Activated T-helper 9 cell treated with anti-CD3 and anti-CD28 coated beads, Interleukin-2, amount 50 U/mL, for 16 hours (primary cell): ENCODE results near the gene SETD1B.
"Not testable (repeated sequence)": the region's sequence is repeated elsewhere in the genome, so short reads cannot be mapped to it uniquely, and the experiment has no call there.

ENCODE experiments used
- DNase-seq: peaks from one replicate; pipeline ENCODE4 v3.0.0-alpha.2; 2020; ENCODE audit warnings: low read depth

Gene SETD1B

DNA sequence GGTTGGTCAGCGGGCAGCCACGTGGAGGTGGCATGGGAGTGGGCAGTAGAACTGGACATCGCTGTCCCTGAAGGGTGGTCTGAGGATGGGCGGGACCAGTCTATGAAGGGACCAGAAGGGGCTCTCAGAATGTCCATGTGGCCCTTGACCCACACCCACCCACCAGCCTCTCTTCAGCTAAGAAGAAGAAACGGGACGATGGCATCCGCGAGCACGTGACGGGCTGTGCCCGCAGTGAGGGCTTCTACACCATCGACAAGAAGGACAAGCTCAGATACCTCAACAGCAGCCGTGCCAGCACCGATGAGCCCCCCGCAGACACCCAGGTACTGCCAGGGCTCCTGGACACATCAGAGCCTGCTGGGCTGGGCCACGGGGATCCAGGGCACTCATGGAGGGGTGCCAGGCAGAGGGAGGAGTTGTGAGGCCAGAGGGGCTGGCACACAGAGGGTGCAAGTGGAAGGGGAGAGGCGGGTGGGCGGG, 21.3 kb downstream of the SETD1B start:
- DNase-seq: no peak

DNA sequence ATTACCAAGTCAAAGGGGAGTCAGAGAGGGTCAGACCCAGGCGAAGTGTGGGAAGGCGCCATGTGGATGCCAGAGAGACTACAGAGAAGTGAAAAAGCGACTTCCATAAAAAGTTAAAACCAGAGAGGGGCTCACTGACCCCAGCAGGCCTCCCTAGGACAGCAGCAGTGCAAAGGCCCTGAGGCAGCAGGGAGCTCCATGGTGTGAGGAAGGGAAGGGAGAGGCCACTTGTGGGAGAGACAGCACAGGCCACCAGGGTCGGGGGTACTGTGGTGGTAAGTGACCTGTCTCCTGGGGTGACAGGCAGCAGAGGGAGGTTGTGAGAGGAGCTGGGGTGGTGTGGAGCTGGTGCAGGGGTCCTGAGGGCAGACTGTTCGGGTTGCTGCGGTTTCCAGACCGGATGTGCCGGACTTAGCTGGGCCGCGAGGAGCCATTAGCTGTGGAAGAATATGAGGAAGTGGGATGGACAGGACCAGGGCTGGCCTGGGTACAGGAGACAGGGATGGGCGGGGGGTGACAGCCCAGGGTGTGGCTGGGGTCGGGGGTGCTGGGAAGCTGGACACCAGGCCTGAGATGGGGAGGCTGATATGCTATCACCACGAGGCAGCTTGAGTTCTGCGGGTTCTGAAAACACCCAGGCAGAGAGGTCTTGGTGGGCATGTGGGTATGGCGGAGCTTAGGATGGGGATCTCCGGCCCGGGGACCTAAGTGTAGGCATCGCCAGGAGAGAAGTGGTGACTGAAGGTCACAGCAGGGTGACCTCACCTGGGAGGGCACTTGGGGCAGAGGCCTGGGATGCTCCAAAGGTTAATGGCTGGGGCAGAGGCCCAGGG, 22.7 kb downstream of the SETD1B start:
- no peak for DNase-seq

GRCh38 chr12:121827351-121828099, 23.7 kb downstream of the SETD1B start:
- no peak for DNase-seq

DNA sequence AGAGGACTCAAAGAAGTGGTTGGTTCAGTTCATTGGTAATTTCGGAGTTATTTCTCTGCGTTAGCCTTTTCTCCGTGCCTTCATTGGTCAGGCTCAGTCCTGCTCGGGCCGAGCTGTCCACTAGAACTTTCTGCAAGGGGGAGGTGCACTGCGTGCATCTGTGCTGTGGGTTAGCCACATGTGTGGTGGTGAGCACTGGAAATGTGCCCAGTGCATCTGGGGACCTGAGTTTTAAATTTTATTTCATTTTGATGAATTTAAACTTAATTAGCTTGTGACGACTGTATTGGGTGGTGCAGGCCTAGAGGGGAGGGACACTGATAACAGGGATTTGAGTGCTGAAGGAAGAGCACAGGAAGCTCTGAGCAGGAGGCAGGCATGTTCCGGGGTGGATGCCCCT, 24.5 kb downstream of the SETD1B start:
- DNase-seq: no peak

GRCh38 chr12:121828826-121829225, 25.0 kb downstream of the SETD1B start:
- no peak for DNase-seq

DNA sequence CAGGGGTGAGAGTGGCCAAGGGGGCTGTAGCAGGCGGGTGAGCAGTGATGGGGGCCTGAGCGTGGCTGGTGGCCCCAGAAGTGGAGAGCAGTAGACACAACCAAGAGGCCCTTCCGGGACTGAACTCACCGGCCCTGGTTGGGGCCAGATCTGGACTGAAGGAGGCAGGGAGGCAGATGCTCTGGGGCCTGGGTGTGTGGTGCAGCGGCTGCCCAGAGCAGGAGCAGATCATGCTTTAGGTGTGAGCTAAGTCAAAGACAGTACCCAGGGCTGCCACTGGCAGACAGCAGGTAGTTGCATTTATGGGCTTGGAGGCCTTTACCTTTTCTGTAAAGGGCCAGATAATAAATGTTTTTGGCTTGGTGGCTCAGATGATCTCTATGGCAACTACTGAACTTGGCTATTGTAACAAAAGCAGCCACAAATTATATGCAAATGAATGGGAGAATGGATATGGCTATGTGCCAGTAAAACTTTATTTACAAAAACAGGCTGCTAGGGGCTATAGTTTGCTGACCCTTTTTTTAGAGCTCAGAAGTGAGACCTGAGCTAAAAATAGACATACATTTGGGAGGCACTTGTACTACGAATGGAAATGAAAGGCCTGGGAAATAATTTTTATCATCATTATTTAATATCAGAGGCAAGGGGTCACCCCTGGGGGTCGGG, 25.6 kb downstream of the SETD1B start:
- DNase-seq: no peak

GRCh38 chr12:121830134-121830533, 26.3 kb downstream of the SETD1B start:
- DNase-seq: no peak

GRCh38 chr12:121830588-121831265, 26.9 kb downstream of the SETD1B start:
- no peak for DNase-seq

GRCh38 chr12:121831571-121832245, 27.9 kb downstream of the SETD1B start:
- DNase-seq: no peak

DNA sequence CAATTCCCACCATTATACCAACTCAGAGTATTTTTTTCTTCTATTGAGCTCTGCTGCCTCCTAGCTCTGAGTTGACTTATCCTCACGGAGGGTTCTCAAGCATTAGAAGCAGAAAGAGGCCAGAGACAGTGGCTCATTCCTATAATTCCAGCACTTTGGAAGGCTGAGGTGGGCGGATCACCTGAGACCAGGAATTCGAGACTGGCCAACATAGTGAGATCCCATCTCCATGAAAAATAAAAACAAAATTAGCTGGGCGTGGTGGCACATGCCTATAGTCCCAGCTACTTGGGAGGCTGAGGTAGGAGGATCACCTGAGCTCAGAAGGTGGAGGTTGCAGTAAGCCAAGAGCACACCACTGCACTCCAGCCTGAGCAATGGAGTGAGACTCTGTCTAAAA, 33.9 kb downstream of the SETD1B start:
- no peak for DNase-seq

GRCh38 chr12:121838126-121838525, 34.3 kb downstream of the SETD1B start:
- DNase-seq: no peak

GRCh38 chr12:121839106-121839992, 35.5 kb downstream of the SETD1B start:
- peak; percentile 100 for DNase-seq

GRCh38 chr12:121839993-121840761, 36.4 kb downstream of the SETD1B start:
- no peak for DNase-seq

DNA sequence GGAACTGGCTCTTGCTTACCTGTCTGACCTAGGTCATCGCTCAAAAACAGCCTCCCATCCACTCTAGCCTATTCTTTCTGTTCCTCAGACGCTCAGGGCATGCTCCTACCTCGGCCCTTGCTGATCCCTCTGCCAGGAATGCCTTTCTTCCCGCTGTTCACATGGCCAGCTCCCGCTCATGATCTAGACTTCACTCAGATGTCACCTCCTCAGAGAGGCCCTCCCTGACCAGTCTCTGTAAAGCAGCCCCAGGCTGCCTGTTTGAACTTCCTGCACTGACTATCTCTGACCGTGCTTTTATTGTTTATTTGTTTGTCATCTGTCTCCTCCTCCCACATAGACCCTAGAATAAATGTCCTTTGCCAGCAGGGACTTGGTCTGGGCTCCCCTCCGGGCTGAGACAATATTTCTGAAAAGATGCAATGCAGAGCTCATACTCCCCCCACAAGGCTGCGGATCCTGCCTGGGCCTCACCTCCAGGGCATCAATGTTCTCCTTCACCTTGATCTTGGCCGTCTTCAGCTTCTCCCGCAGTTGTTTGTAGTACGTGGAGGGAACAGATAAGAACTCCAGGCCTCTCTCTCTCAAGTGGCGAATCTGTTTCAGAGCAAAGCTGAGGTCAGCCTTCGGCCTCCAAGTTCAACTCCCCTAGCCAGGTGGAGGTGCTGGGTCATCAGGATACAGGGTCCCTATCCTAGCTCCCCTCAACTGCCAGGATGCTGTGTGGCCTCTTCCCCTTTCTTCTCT, 39.6 kb downstream of the SETD1B start:
- DNase-seq: no peak

DNA sequence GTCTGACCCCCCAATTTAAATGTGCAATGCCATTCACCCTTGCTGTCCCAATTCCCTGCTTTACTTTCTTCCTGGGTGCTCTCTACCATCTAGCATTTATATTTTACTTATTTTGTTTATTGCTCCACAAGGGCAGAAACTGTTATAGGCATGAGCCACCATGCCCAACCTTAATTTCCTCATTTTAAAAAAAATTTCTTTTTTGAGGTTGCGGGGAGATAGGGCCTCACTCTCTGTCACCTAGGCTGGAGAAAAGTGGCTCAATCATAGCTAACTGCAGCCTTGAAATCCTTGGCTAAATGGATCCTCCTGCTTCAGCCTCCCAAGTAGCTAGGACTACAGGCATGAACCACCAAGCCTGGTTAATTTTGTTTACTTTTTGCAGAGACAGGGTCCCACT, 41.9 kb downstream of the SETD1B start:
- no peak for DNase-seq

DNA sequence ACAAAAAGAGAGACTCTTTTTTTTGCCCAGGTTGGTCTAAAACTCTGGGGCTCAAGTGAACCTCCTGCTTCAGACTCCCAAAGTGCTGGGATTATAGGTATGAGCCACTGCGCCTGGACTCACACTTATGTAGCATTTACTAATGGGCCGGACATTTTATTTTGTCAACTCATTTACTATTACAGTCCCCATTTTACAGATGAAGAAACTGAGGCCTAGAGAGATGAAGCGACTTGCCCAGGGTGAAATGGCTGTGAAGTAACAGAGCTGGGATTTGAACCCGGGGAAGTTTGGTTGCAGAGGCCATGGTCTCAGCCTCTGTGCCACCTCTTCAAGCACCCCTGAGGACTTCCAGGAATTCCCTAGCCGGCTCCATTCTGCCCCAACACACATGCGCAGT, 45.4 kb downstream of the SETD1B start:
- no peak for DNase-seq

DNA sequence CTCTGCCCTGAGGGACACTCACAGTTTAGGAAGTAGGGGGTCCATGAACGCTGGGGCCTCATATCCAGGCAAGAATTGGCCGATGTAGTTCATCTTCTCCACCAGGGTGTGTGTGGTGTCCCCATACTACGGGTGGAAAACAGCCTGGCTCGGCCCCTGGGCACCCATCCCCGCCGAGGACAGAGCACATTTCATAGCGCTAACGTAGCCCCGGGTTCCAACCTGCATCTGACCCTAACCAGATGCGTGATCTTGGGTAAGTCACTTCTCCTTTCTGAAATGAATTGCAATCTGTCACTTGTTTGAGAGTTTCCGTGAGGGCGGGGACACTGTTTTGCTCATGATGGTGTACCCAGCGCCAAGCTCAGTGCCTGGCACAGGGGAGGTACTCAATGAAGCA, 45.9 kb downstream of the SETD1B start:
- DNase-seq: no peak

DNA sequence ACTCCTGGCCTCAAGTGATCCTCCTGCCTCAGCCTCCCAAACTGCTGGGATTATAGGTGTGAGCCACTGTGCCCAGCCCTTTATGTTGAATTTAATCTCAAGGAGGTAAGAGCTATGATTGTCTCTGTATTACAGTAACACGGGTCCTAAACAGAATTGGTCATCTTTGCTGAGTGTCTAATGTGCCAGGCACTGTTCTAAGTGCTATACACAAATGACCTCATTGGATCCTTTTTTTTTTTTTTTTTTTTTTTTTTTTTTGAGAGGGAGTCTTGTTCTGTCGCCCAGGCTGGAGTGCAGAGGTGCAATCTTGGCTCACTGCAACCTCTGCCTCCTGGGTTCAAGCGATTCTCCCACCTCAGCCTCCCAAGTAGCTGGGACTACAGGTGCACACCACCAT, 48.6 kb downstream of the SETD1B start:
- DNase-seq: not testable (repeated sequence)
